PC-9 (cell line): Measurements from ENCODE around the gene CALML5. TPM values are rescaled to one million over a fixed set of nuclear protein-coding genes. Genes with fewer than 3 reads are reported as not detected.

Source experiments
- BruUV-seq: library from RNA; stranded (reverse); fragments of 400-500 nt; replicated peaks from 2 replicates; lab custom pipeline; 2021; lab: Mats Ljungman, UMichigan
- CTCF ChIA-PET: fragments of 300-600 bp; sonication (Branson Sonifier 250); formaldehyde crosslinking; loops from one replicate; lab custom pipeline; 2022; ENCODE audit warnings: antibody characterized with exemption; lab: Charles Lee
- POLR2A ChIA-PET: fragments of 300-600 bp; sonication (Branson Sonifier 250); formaldehyde crosslinking; loops from one replicate; lab custom pipeline; 2022; ENCODE audit warnings: antibody characterized with exemption; ENCODE audit not compliant: unreplicated experiment; lab: Charles Lee
- DNase-seq, 2 experiments: peaks; one replicate each; pipeline versions ENCODE4 v3.0.0 to v3.0.0-alpha.2; 2015 to 2022; ENCODE audit warnings: mixed read lengths in 1 of 2
- H2AFZ ChIP-seq: fragments of 200-600 bp; sonication (generic); 2 replicates; pipeline ENCODE4 v1.8.1; 2017; ENCODE audit warnings: antibody characterized with exemption
- H3F3A ChIP-seq: fragments of 200-600 bp; sonication (generic); 2 replicates; pipeline ENCODE4 v1.8.1; 2017; ENCODE audit warnings: antibody characterized with exemption, mild to moderate bottlenecking, low read depth; ENCODE audit not compliant: insufficient read depth
- H3K27ac ChIP-seq: fragments of 200-600 bp; sonication (generic); 2 replicates; pipeline ENCODE4 v1.6.1; 2016; ENCODE audit warnings: mixed run types
- H3K27me3 ChIP-seq: fragments of 200-600 bp; sonication (generic); 2 replicates; pipeline ENCODE4 v1.6.1; 2016; ENCODE audit warnings: low read depth, mixed run types; ENCODE audit not compliant: insufficient read depth
- H3K36me3 ChIP-seq: fragments of 200-600 bp; sonication (generic); 2 replicates; pipeline ENCODE4 v1.6.1; 2016; ENCODE audit warnings: low read depth, mixed run types
- H3K4me1 ChIP-seq: fragments of 200-600 bp; sonication (generic); replicated peaks from 2 replicates; pipeline ENCODE4 v1.6.1; 2016; ENCODE audit warnings: mixed run types; ENCODE audit not compliant: insufficient read depth
- H3K4me2 ChIP-seq: fragments of 200-600 bp; sonication (generic); 2 replicates; pipeline ENCODE4 v1.6.1; 2017; ENCODE audit warnings: mixed run types
- H3K4me3 ChIP-seq: fragments of 200-600 bp; sonication (generic); 2 replicates; pipeline ENCODE4 v1.6.1; 2016; ENCODE audit warnings: mixed run types
- H3K79me2 ChIP-seq: fragments of 200-600 bp; sonication (generic); 2 replicates; pipeline ENCODE4 v1.6.1; 2017; ENCODE audit warnings: low read depth, mixed run types
- H3K9me2 ChIP-seq: fragments of 200-600 bp; sonication (generic); 2 replicates; pipeline ENCODE4 v1.8.1; 2017; ENCODE audit warnings: mild to moderate bottlenecking; ENCODE audit not compliant: insufficient read depth
- H3K9me3 ChIP-seq: fragments of 200-600 bp; sonication (generic); 2 replicates; pipeline ENCODE4 v1.8.1; 2016; ENCODE audit warnings: low read depth; ENCODE audit not compliant: insufficient read depth
- H4K20me1 ChIP-seq: fragments of 200-600 bp; sonication (generic); 2 replicates; pipeline ENCODE4 v1.8.1; 2017; ENCODE audit not compliant: insufficient read depth
- CTCF ChIP-seq: fragments of 200-600 bp; sonication (generic); conservative IDR thresholded peaks from 2 replicates; pipeline ENCODE4 v1.6.1; 2017; ENCODE audit warnings: mixed run types, antibody characterized with exemption, mild to moderate bottlenecking, moderate library complexity
- EZH2 ChIP-seq: fragments of 200-600 bp; sonication (generic); IDR thresholded peaks from 2 replicates; pipeline ENCODE4 v1.8.0; 2017; ENCODE audit warnings: antibody characterized with exemption, low read depth
- intact Hi-C: fragments of 100-400 bp; cut with micrococcal nuclease; formaldehyde crosslinking; loops from one replicate; pipeline ENCODE4 v1.10.0; 2022; ENCODE audit not compliant: unreplicated experiment
- total RNA-seq: library from RNA; stranded (reverse); gene quantifications from 2 replicates; pipeline ENCODE4 v1.2.3, GENCODE V29; 2021

The CALML5 gene
- total RNA-seq, 1 experiment from 2014 or later = 3.0 TPM

DNA sequence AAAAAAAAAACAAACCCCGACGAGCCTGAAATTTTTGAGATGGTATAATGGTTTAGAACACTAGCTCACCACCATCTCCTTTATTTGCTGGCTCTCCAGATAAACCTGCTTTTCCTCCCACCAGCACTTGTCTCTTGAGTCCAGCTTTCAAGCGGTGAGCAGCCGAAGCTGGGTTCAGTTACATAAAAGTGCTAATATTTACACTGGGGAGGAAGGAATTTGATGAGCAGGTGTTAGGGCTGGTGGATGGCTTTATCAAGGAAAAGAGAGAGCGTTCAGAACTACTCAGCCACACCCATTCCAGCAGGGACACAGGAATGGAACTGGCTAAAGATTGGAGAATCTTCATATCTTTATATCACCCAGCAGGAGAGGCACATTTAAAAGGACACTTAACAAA is 18.8 kb upstream of the CALML5 start:
- no peak overlapping the region for H3K4me2 ChIP-seq
- POLR2A ChIA-PET = interaction anchor here (0.5 kb wide), 1 partner anchor 142 kb away, joined by 3 read pairs; no protein-coding TSS in a partner anchor

DNA sequence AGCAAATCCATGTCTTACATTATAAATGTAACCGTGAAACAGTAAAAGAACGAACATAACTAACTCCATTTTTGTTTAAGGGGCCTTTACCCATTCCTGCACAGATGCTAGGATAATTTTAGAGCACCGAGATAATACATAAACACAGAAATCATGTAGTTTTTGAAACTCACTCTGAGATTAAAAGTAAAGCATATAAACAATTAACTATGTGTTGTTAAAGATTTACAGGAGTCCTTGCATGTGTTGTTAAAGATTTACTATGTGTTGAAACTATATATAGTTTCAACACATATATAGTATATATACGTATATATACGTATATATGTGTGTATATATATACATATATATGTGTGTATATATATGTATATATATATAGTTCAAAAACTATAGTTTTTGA is 18.2 kb upstream of the CALML5 start:
- H3K9me3 ChIP-seq = no peaks in the 10 kb centered on the region
- no peak for DNase-seq
- BruUV-seq = no TSS peak
- H3K36me3 ChIP-seq = no peaks in the 10 kb centered on the region
- TF ChIP-seq EZH2 (no peak), CTCF (no peak)
- ChIA-PET POLR2A (no interaction called here), CTCF (no interaction called here)
- no peaks in the 10 kb centered on the region for H3K9me2 ChIP-seq
- H2AFZ ChIP-seq = no peak overlapping the region
- no peak overlapping the region for H3K4me2 ChIP-seq
- peaks cover 6% of the 10 kb centered on the region for H3K4me1 ChIP-seq
- 0 out of 2 replicates have a peak, but pooled peaks cover 9% of the 10 kb centered on the region for H3F3A ChIP-seq
- no peaks in the 10 kb centered on the region for H3K79me2 ChIP-seq
- H3K4me3 ChIP-seq = no peak overlapping the region
- H4K20me1 ChIP-seq = no peaks in the 10 kb centered on the region
- no peak overlapping the region for H3K27ac ChIP-seq
- intact Hi-C loops = no loop called here
- no peaks in the 10 kb centered on the region for H3K27me3 ChIP-seq

More for the DNA sequence above, 18.8 kb upstream of the CALML5 start:
- no peaks in the 10 kb centered on the region for H4K20me1 ChIP-seq
- H3K9me2 ChIP-seq = no peaks in the 10 kb centered on the region
- no peaks in the 10 kb centered on the region for H3K79me2 ChIP-seq
- no peak overlapping the region for H2AFZ ChIP-seq
- H3F3A ChIP-seq = 0 out of 2 replicates have a peak, but pooled peaks cover 9% of the 10 kb centered on the region
- H3K27me3 ChIP-seq = no peaks in the 10 kb centered on the region
- H3K9me3 ChIP-seq = no peaks in the 10 kb centered on the region
- H3K4me1 ChIP-seq = peaks cover 6% of the 10 kb centered on the region
- TF ChIP-seq CTCF (no peak), EZH2 (no peak)
- H3K36me3 ChIP-seq = no peaks in the 10 kb centered on the region
- intact Hi-C loops = no loop called here
- no peak overlapping the region for H3K27ac ChIP-seq
- no peak for DNase-seq
- no peak overlapping the region for H3K4me3 ChIP-seq
- no TSS peak for BruUV-seq
- CTCF ChIA-PET = no interaction called here

DNA sequence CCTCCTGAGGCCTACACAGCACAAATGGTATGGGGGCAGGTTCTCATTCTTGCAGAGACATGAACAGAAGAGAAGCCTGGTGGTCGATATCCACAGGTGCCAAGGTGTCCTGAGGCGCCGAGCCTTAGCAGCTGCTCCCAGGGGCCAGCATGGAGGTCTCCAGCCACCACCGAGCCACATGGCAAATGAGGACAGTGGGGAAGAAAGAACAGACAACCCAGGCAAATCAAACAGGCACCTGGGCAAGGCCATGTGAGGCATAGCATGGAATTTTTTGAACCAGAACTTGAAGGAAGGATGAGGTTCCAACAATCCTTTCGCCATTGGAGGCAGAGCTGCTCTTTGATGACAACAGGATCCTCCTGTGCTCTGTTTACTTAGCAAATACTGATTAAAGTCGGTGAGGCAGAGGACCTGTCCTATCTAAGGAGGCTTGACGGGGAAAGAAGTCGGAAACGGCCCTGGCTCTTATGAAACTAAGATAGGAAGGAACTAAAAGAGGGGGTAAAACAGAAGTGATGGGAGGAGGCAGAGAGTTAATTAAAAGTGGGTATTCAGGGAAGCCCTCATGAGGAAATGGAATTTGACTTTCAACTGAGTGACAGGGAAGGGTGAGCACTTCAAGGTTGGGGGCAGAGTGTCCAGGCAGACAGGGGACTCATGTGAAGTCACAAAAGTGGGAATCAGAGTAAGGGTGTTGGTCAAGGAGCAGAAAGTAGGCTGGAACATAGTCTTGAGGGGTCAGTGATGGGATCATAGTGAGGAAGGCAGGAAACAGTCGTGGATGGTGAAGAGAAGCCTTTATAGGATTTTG is 16.8 kb upstream of the CALML5 start:
- Histone ChIP-seq H3K27me3 (no peaks in the 10 kb centered on the region), H3K4me2 (no peak overlapping the region), H3K79me2 (no peaks in the 10 kb centered on the region), H4K20me1 (no peaks in the 10 kb centered on the region), H3F3A (0 out of 2 replicates have a peak, but pooled peaks cover 9% of the 10 kb centered on the region), H3K4me3 (no peak overlapping the region), H3K9me3 (no peaks in the 10 kb centered on the region), H3K27ac (no peak overlapping the region), H3K9me2 (no peaks in the 10 kb centered on the region), H3K36me3 (no peaks in the 10 kb centered on the region), H2AFZ (no peak overlapping the region), H3K4me1 (peaks cover 6% of the 10 kb centered on the region)
- CTCF ChIA-PET = no interaction called here
- POLR2A ChIA-PET = no interaction called here
- DNase-seq = no peak
- BruUV-seq = no TSS peak
- TF ChIP-seq CTCF (no peak), EZH2 (no peak)
- intact Hi-C loops = no loop called here
